Astrocyte (in vitro differentiated cells and primary cell): ENCODE results near the gene OLA1. TPM values are rescaled to one million over a fixed set of nuclear protein-coding genes. Genes with fewer than 3 reads are reported as not detected.

Source experiments
- DNase-seq: peaks from one replicate; pipeline ENCODE4 v3.0.0-alpha.2; 2010; ENCODE audit warnings: low read depth
- FAIRE-seq: peaks from 2 replicates; lab custom pipeline; 2011; peaks lifted over from hg19 to GRCh38; lab: Jason Lieb, UNC
- H2AFZ ChIP-seq: 2 replicates; pipeline ENCODE4 v1.6.0; 2012; ENCODE audit warnings: low read depth, low read length, inconsistent platforms
- H3K27ac ChIP-seq: 2 replicates; pipeline ENCODE4 v1.5.1; 2011; ENCODE audit warnings: low read depth, low read length, inconsistent platforms
- H3K27me3 ChIP-seq: 2 replicates; pipeline ENCODE4 v1.6.0; 2011; ENCODE audit warnings: low read length, inconsistent platforms; ENCODE audit not compliant: insufficient read depth
- H3K36me3 ChIP-seq: 2 replicates; pipeline ENCODE4 v1.5.1; 2011; ENCODE audit warnings: low read length, inconsistent platforms; ENCODE audit not compliant: insufficient read depth
- H3K4me1 ChIP-seq: 2 replicates; pipeline ENCODE4 v1.5.1; 2011; ENCODE audit warnings: low read length, inconsistent platforms; ENCODE audit not compliant: insufficient read depth
- H3K4me2 ChIP-seq: 2 replicates; pipeline ENCODE4 v1.6.0; 2012; ENCODE audit warnings: low read length, inconsistent platforms
- H3K4me3 ChIP-seq: 2 replicates; pipeline ENCODE4 v1.5.1; 2011; ENCODE audit warnings: low read depth, mild to moderate bottlenecking, low read length, inconsistent platforms; ENCODE audit not compliant: insufficient read depth
- H3K79me2 ChIP-seq: 2 replicates; pipeline ENCODE4 v1.6.0; 2012; ENCODE audit warnings: mild to moderate bottlenecking, low read length, inconsistent platforms; ENCODE audit not compliant: insufficient read depth
- H3K9ac ChIP-seq: 2 replicates; pipeline ENCODE4 v1.6.0; 2012; ENCODE audit warnings: mild to moderate bottlenecking, low read length, inconsistent platforms
- H3K9me3 ChIP-seq: 2 replicates; pipeline ENCODE4 v1.5.1; 2012; ENCODE audit warnings: low read depth, mild to moderate bottlenecking, low read length, inconsistent platforms; ENCODE audit not compliant: insufficient read depth
- H4K20me1 ChIP-seq: 2 replicates; pipeline ENCODE4 v1.6.0; 2012; ENCODE audit warnings: low read length, inconsistent platforms; ENCODE audit not compliant: insufficient read depth
- H3K27ac Mint-ChIP-seq: one replicate; pipeline ENCODE4 v1.8.0; 2021; ENCODE audit warnings: mild to moderate bottlenecking, mixed read lengths; ENCODE audit not compliant: unreplicated experiment
- H3K27me3 Mint-ChIP-seq: one replicate; pipeline ENCODE4 v1.8.0; 2021; ENCODE audit warnings: low read depth, mixed read lengths; ENCODE audit not compliant: unreplicated experiment
- H3K36me3 Mint-ChIP-seq: one replicate; pipeline ENCODE4 v1.8.0; 2021; ENCODE audit warnings: low read depth, mixed read lengths; ENCODE audit not compliant: unreplicated experiment
- H3K4me1 Mint-ChIP-seq: one replicate; pipeline ENCODE4 v1.8.0; 2021; ENCODE audit warnings: low read depth, mixed read lengths; ENCODE audit not compliant: unreplicated experiment
- H3K4me3 Mint-ChIP-seq: one replicate; pipeline ENCODE4 v1.8.0; 2021; ENCODE audit warnings: mild to moderate bottlenecking, moderate library complexity, mixed read lengths; ENCODE audit not compliant: unreplicated experiment
- H3K9me3 Mint-ChIP-seq: one replicate; pipeline ENCODE4 v1.8.0; 2021; ENCODE audit warnings: mild to moderate bottlenecking, mixed read lengths; ENCODE audit not compliant: unreplicated experiment
- CTCF ChIP-seq: IDR thresholded peaks from 2 replicates; pipeline ENCODE4 v1.5.1; 2011; ENCODE audit warnings: low read depth, mild to moderate bottlenecking, inconsistent platforms, low read length, moderate library complexity; ENCODE audit not compliant: insufficient read depth
- EZH2 ChIP-seq: IDR thresholded peaks from 2 replicates; pipeline ENCODE4 v1.6.1; 2012; ENCODE audit warnings: mild to moderate bottlenecking, low read length, inconsistent platforms; ENCODE audit not compliant: insufficient read depth
- total RNA-seq: library from RNA; stranded (reverse); gene quantifications from 2 replicates; pipeline ENCODE4 v1.2.1, GENCODE V29; 2021

The OLA1 gene
- total RNA-seq, 1 donor from 2014 or later: 104 TPM

GRCh38 chr2:174266288-174266687 lies 18.0 kb upstream of the OLA1 start:
- no peaks in the 10 kb centered on the region for H4K20me1 ChIP-seq
- H3K4me1 Mint-ChIP-seq: peaks cover 6% of the 10 kb centered on the region
- no peak overlapping the region for H3K4me2 ChIP-seq
- H3K4me3 Mint-ChIP-seq: no peak overlapping the region
- no peaks in the 10 kb centered on the region for H3K27me3 ChIP-seq
- TF ChIP-seq EZH2 (no peak), CTCF (no peak)
- DNase-seq: no peak
- no peaks in the 10 kb centered on the region for H3K79me2 ChIP-seq
- peaks cover 2% of the 10 kb centered on the region for H3K4me1 ChIP-seq
- H3K4me3 ChIP-seq: no peak overlapping the region
- peaks cover 5% of the 10 kb centered on the region for H3K9me3 Mint-ChIP-seq
- FAIRE-seq: no peak
- H3K27ac Mint-ChIP-seq: no peak overlapping the region
- H3K9ac ChIP-seq: no peak overlapping the region
- no peaks in the 10 kb centered on the region for H3K9me3 ChIP-seq
- H3K27ac ChIP-seq: no peak overlapping the region
- H3K27me3 Mint-ChIP-seq: peaks cover 9% of the 10 kb centered on the region
- no peaks in the 10 kb centered on the region for H3K36me3 Mint-ChIP-seq
- no peak overlapping the region for H2AFZ ChIP-seq
- H3K36me3 ChIP-seq: no peaks in the 10 kb centered on the region

GRCh38 chr2:174263997-174264396 lies 15.7 kb upstream of the OLA1 start:
- Histone ChIP-seq H3K9ac (no peak overlapping the region), H3K27ac (no peak overlapping the region), H3K9me3 (no peaks in the 10 kb centered on the region), H3K27me3 (no peaks in the 10 kb centered on the region), H3K4me1 (peaks cover 2% of the 10 kb centered on the region), H3K79me2 (no peaks in the 10 kb centered on the region), H3K4me3 (no peak overlapping the region), H3K4me2 (peak overlapping the region; percentile 43), H4K20me1 (no peaks in the 10 kb centered on the region), H3K36me3 (no peaks in the 10 kb centered on the region), H2AFZ (peak overlapping the region; percentile 23)
- H3K36me3 Mint-ChIP-seq: no peaks in the 10 kb centered on the region
- H3K9me3 Mint-ChIP-seq: peaks cover 2% of the 10 kb centered on the region
- peak overlapping the region; percentile 86 for H3K27ac Mint-ChIP-seq
- peaks cover 6% of the 10 kb centered on the region for H3K4me1 Mint-ChIP-seq
- TF ChIP-seq CTCF (no peak), EZH2 (no peak)
- peaks cover 9% of the 10 kb centered on the region for H3K27me3 Mint-ChIP-seq
- H3K4me3 Mint-ChIP-seq: no peak overlapping the region
- DNase-seq (peak; percentile 76), FAIRE-seq (no peak)

- no peak for TF ChIP-seq EZH2
- no peak for TF ChIP-seq CTCF
- H3K27ac ChIP-seq: no peak overlapping the region
- H3K9ac ChIP-seq: no peak overlapping the region
- H3K4me3 ChIP-seq: no peak overlapping the region
- no peaks in the 10 kb centered on the region for H4K20me1 ChIP-seq
- H3K4me3 Mint-ChIP-seq: no peak overlapping the region
- H3K9me3 Mint-ChIP-seq: no peaks in the 10 kb centered on the region
- H3K36me3 ChIP-seq: no peaks in the 10 kb centered on the region
- no peak overlapping the region for H3K4me2 ChIP-seq
- H3K9me3 ChIP-seq: peaks cover 2% of the 10 kb centered on the region
- FAIRE-seq: no peak
- peaks cover 6% of the 10 kb centered on the region for H3K4me1 Mint-ChIP-seq
- peaks cover 2% of the 10 kb centered on the region for H3K4me1 ChIP-seq
- H3K36me3 Mint-ChIP-seq: no peaks in the 10 kb centered on the region
- H3K27me3 ChIP-seq: no peaks in the 10 kb centered on the region
- DNase-seq: peak; percentile 47
- H2AFZ ChIP-seq: no peak overlapping the region
- H3K27ac Mint-ChIP-seq: no peak overlapping the region
- H3K79me2 ChIP-seq: no peaks in the 10 kb centered on the region
- no peaks in the 10 kb centered on the region for H3K27me3 Mint-ChIP-seq
Measured at GRCh38 chr2:174259981-174260380, 11.6 kb upstream of the OLA1 start.
